Stimulated activated CD8-positive, alpha-beta memory T cell treated with anti-CD3 and anti-CD28 coated beads, Interleukin-12 subunit alpha, Interleukin-12 subunit beta, amount 100 ng/mL, for 24 hours (primary cell): Measurements from ENCODE around the gene TMEM41A.
"Not testable (repeated sequence)": the region's sequence is repeated elsewhere in the genome, so short reads cannot be mapped to it uniquely, and the experiment has no call there.

Source experiments
- DNase-seq: peaks from one replicate; pipeline ENCODE4 v3.0.0-alpha.2; 2020; ENCODE audit errors: extremely low read depth

TMEM41A gene

DNA sequence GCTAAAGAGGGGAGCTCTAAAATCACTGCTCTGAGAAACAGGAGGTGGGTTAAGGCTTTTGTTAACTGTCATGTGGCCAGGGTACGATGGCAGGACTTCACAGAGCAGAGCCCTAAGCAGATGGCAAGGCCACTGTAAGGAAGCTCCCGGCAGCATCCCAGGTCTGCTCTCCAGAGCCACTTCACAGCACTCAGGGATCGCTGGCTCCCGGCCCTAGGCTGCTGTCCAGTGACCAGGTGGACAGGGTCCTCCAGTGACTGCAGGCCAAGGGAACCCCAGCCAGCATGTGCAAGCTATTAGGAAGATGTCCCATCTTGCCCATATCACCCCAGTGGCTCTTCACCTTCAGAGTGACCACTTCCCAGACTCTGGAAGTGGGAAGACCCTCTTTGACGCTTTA is 10.4 kb downstream of the TMEM41A start:
- no peak for DNase-seq

DNA sequence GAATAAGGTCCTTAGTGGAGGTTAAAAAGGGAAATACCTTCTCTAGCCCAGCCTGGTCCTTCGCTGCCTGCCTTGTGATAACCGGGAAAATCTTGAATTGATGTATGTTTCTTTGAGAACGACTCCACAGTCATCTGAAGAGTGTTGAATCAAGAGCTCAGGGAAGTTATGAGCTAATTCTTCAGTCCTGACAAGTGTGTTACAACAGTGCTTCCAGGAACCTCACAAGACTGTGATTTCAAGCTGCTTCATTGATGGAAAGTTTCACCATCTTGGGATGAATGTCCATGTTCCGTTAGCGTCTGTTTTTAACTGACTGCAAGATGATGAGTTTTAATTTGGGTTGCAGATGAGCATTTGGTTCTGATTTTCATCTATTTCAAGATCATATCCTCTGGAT is 12.4 kb downstream of the TMEM41A start:
- DNase-seq: no peak

GRCh38 chr3:185484296-185484695 is 14.5 kb downstream of the TMEM41A start:
- DNase-seq: no peak

- no peak for DNase-seq
Measured at GRCh38 chr3:185479373-185479945, 19.4 kb downstream of the TMEM41A start.

GRCh38 chr3:185477316-185477715 is 21.5 kb downstream of the TMEM41A start:
- DNase-seq: no peak

- DNase-seq: not testable (repeated sequence)
Measured at GRCh38 chr3:185474922-185475321, 23.9 kb downstream of the TMEM41A start.

- no peak for DNase-seq
Measured at GRCh38 chr3:185473290-185473815, 25.5 kb downstream of the TMEM41A start.

GRCh38 chr3:185470323-185470722 is 28.5 kb downstream of the TMEM41A start:
- DNase-seq: no peak

DNA sequence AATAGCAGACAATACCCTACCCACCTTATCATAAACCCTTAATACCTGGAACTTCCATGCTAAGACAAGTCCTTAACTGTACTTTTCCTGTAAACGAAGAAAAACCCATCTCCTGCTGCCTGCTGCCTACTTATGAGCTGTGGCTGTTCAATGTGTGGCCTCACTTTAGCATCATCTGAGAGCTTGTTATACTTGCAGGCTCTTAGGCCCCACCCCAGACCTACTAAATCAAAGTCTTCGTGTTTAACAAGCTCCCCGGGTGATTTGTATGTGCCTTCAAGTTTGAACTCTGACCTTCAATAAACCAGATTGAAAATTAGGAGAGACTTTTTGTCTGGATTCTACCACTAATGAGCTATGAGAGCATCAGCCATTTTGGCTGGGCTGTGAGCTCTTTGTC is 29.3 kb downstream of the TMEM41A start:
- DNase-seq: no peak

GRCh38 chr3:185466123-185466522 is 32.7 kb downstream of the TMEM41A start:
- not testable (repeated sequence) for DNase-seq

DNA sequence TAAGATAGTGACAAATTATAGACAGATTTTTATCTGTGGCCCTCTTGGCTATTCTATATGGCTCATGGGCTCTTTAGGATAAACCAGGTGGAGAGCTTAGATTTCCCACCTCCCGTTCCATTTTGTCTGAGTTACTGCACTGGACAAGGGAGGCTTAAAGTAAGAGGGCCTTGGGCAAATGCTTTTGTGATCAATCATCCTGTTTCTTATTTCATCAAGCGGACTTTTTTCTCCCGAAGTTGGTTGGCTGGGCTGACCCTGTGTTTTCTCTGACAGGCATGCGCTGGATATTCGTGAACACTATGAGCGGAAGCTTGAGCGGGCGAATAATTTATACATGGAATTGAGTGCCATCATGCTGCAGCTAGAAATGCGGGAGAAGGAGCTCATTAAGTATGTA is 33.4 kb downstream of the TMEM41A start:
- DNase-seq: no peak

DNA sequence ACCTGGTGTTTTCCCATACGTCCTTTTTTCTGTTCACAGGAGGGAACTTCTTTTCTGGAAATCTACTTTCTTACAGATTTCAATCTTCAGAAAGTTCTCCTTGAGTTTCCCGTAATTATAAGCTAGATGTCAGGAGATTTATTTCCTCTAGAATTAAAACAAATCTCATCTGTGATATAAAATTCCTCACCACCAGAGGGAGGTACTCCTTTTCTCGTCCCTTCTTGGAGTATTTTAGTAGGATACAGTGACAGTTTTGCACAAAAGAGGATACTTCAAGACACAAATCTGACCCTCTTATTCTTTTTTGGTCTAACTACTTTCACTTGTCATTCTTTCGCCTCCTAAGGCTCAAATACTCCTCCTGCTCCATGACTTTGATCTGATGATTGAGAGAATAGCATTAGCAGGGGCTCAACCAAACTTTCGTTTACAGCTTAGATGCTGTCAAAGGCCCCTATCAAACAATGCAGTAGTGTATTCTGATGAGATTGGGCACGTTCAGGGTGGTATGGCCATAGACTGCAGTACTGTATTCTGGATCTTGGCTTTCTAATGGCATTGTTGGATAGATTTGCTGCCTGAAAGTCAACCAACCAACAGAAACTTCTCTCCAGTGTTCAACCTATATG is 38.0 kb downstream of the TMEM41A start:
- no peak for DNase-seq

GRCh38 chr3:185460309-185460708 is 38.5 kb downstream of the TMEM41A start:
- no peak for DNase-seq

- DNase-seq: no peak
Measured at GRCh38 chr3:185457376-185457775, 41.5 kb downstream of the TMEM41A start.

- not testable (repeated sequence) for DNase-seq
Measured at GRCh38 chr3:185451432-185451831, 47.4 kb downstream of the TMEM41A start.

DNA sequence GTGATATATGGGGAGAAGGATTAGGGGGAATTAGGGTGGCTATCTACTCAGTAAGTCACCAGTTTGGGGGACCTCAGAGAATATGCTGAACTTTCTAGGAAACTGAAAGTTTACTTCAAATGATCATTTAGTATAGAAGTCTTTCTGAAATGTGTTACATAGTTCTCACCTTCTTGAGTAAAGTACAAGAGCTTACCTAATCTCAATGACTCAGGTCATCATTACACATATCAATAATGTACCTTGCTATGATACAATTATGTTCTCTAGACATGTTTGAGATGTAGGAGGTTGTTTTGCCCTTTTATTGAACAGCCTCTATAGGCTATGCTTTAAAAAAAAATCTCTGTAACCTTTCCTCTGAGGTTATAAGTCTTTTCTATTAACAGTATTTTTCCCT is 50.7 kb downstream of the TMEM41A start:
- no peak for DNase-seq

DNA sequence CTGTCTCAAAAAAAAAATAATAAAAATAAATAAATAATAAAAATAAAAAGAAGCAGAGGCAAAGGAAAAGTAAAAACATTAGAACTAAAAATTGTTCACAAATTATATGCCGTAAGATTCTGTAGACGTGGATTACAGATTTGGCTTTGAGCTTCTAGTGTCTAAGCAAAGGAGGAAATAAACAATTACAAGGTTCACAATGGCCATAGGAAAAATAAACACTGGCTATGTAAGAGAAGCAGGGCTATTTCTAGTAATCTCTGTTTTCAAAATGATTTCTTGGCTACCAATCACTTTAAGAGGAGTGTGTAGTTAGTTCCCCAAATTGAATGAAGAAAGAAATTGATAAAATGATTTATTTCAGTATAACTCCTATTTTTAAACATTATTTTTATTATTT is 54.5 kb downstream of the TMEM41A start:
- no peak for DNase-seq

DNA sequence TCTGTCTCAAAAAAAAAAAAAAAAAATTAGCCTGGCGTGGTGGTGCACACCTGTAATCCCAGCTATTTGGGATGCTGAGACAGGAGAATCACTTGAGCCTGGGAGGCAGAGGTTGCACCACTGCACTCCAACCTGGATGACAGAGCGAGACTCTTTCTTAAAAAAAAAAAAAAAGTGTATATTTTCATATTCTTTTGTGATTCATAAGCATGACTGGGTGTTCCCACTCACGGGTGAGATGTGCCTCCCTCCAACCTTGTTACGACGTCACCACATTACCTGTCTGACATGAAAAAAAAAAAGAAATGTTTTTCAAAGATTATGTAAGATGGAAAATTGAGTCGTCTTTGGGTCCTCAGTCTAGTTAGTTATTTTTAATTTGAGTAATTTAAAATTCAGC is 56.8 kb downstream of the TMEM41A start:
- no peak for DNase-seq

- no peak for DNase-seq
Measured at GRCh38 chr3:185439745-185440466, 58.9 kb downstream of the TMEM41A start.
